Erythroblast (primary cell): ENCODE measurements around the gene EDC3.

Experiments
- GATA1 ChIP-seq: IDR thresholded peaks from 2 replicates; pipeline ENCODE4 v1.6.1; 2011; ENCODE audit warnings: low read depth, mild to moderate bottlenecking, control low read depth, low read length, moderate library complexity
- POLR2A ChIP-seq: IDR thresholded peaks from 2 replicates; pipeline ENCODE4 v1.6.1; 2011; ENCODE audit warnings: mild to moderate bottlenecking, low read length

GRCh38 chr15:74669627-74670026 lies 26.2 kb downstream of the EDC3 start:
- TF ChIP-seq POLR2A (no peak), GATA1 (no peak)
